Esophagus mucosa (tissue), 1 donor: ENCODE results near the gene MRGPRX2. TPM values are rescaled to one million over a fixed set of nuclear protein-coding genes. Genes with fewer than 3 reads are reported as not detected.

Source experiments
- total RNA-seq: library from RNA; stranded (reverse); gene quantifications from one replicate; pipeline ENCODE4 v1.2.4, GENCODE V29; 2023
- donor health status: DM: yes; HTN: yes; CAD: no.

The MRGPRX2 gene
- total RNA-seq, 1 donor from 2014 or later = not detected

Other genes starting within 250 kb of the MRGPRX2 start
- gene MRGPRX1, start 121.3 kb downstream of the MRGPRX2 start, total RNA-seq = not detected
- 36.5 TPM for gene ZDHHC13, start 56.5 kb upstream of the MRGPRX2 start, total RNA-seq
- not detected for gene CSRP3, start 141.3 kb upstream of the MRGPRX2 start, total RNA-seq
- 5.2 TPM for gene E2F8, start 180.2 kb upstream of the MRGPRX2 start, total RNA-seq